AG09309 (cell line): ENCODE data around the gene CENPW.

Experiments
- DNase-seq: peaks from one replicate; pipeline ENCODE4 v3.0.0-alpha.2; 2010; ENCODE audit warnings: low read depth
- H3K4me3 ChIP-seq: 2 replicates; pipeline ENCODE4 v1.5.1; 2011; ENCODE audit warnings: mild to moderate bottlenecking, low read depth, low read length, moderate library complexity; ENCODE audit not compliant: control insufficient read depth
- CTCF ChIP-seq: IDR thresholded peaks from 2 replicates; pipeline ENCODE4 v1.5.1; 2011; ENCODE audit warnings: mild to moderate bottlenecking, low read depth, low read length, inconsistent platforms; ENCODE audit not compliant: insufficient read depth, control insufficient read depth; ENCODE audit errors: missing control alignments

CENPW gene

GRCh38 chr6:126361832-126362440 is 22.0 kb downstream of the CENPW start:
- no peak overlapping the region for H3K4me3 ChIP-seq
- no peak for DNase-seq
- TF ChIP-seq CTCF = no peak

DNA sequence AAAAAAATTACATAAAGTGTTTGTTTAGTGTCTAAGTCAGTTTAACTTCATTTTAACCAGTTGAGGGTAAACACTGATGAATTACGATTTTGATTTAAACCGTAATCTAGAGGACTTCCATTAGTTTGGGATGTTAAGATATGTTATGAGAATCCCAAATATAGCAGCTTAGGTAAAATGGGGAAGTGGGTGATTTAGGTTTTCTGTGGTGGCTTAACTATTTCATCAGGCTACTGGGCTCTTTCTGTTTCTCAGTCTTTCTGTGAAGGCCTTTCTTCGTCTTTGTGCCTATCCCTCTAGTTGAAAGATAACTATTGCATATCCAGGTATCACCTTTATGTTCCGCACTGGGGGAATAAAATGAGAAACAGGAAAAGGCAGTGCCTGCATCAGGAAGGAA is 27.9 kb downstream of the CENPW start:
- no peak overlapping the region for H3K4me3 ChIP-seq
- DNase-seq = no peak
- TF ChIP-seq CTCF = no peak

GRCh38 chr6:126372626-126373025 is 32.7 kb downstream of the CENPW start:
- DNase-seq = no peak
- no peak for TF ChIP-seq CTCF
- no peak overlapping the region for H3K4me3 ChIP-seq

- DNase-seq = no peak
Measured at GRCh38 chr6:126373344-126373743, 33.4 kb downstream of the CENPW start.

DNA sequence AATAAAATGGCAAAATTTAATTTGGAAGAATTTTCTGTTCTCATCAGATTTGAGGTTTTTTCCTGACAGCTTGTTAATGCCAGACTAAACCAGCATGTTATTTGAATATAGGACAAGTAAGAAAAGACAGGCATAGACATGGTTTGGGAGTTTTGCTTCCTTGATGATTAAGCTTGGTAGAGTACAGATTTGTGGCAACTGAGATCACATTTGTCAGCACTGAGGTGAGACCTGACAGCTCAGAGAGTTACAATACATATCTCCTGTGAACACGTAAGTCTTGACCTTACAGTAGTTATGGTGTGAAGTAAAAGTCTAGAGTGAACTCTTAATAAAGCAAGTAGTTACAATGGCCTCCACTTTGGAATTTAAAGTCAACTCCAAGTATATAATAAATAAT is 34.5 kb downstream of the CENPW start:
- no peak overlapping the region for H3K4me3 ChIP-seq

More at GRCh38 chr6:126373344-126373743, 33.4 kb downstream of the CENPW start:
- no peak overlapping the region for H3K4me3 ChIP-seq
- TF ChIP-seq CTCF = no peak

GRCh38 chr6:126376682-126377081 is 36.8 kb downstream of the CENPW start:
- no peak for DNase-seq

More for the DNA sequence above, 34.5 kb downstream of the CENPW start:
- no peak for DNase-seq
- no peak for TF ChIP-seq CTCF

More at GRCh38 chr6:126376682-126377081, 36.8 kb downstream of the CENPW start:
- no peak for TF ChIP-seq CTCF
- H3K4me3 ChIP-seq = no peak overlapping the region
